GM12874 (cell line): ENCODE results near the gene FUT7.

Source experiments
- TF ChIP-seq, protein P1 (sequence below): IDR thresholded peaks from 2 replicates; pipeline ENCODE4 v1.5.1; 2011; ENCODE audit warnings: low read depth, mild to moderate bottlenecking, control low read depth, low read length, moderate library complexity; ENCODE audit not compliant: insufficient read depth

FUT7 gene

GRCh38 chr9:136995772-136996311, 36.0 kb downstream of the FUT7 start:
- TF ChIP-seq, protein P1, sequence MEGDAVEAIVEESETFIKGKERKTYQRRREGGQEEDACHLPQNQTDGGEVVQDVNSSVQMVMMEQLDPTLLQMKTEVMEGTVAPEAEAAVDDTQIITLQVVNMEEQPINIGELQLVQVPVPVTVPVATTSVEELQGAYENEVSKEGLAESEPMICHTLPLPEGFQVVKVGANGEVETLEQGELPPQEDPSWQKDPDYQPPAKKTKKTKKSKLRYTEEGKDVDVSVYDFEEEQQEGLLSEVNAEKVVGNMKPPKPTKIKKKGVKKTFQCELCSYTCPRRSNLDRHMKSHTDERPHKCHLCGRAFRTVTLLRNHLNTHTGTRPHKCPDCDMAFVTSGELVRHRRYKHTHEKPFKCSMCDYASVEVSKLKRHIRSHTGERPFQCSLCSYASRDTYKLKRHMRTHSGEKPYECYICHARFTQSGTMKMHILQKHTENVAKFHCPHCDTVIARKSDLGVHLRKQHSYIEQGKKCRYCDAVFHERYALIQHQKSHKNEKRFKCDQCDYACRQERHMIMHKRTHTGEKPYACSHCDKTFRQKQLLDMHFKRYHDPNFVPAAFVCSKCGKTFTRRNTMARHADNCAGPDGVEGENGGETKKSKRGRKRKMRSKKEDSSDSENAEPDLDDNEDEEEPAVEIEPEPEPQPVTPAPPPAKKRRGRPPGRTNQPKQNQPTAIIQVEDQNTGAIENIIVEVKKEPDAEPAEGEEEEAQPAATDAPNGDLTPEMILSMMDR: no peak

- TF ChIP-seq, protein P1: no peak
Observed at GRCh38 chr9:136995362-136995761, 36.5 kb downstream of the FUT7 start.

DNA sequence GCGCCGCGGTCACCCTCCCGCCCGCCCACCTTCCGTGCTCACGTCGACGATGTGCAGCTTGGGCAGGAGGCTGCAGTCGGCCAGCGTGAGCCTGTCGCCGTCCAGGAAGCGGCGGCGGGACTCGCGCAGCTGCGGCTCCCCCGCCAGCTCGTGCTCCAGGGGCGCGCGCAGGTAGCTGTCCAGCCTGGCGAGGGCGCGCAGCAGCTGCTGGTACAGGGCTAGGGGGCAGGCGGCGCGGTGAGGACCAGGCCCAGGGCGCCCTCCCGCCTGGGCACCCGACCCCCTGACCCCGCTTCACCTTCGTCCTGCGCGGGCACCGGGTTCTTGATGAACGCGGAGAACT, 37.0 kb downstream of the FUT7 start:
- TF ChIP-seq, protein P1: no peak

DNA sequence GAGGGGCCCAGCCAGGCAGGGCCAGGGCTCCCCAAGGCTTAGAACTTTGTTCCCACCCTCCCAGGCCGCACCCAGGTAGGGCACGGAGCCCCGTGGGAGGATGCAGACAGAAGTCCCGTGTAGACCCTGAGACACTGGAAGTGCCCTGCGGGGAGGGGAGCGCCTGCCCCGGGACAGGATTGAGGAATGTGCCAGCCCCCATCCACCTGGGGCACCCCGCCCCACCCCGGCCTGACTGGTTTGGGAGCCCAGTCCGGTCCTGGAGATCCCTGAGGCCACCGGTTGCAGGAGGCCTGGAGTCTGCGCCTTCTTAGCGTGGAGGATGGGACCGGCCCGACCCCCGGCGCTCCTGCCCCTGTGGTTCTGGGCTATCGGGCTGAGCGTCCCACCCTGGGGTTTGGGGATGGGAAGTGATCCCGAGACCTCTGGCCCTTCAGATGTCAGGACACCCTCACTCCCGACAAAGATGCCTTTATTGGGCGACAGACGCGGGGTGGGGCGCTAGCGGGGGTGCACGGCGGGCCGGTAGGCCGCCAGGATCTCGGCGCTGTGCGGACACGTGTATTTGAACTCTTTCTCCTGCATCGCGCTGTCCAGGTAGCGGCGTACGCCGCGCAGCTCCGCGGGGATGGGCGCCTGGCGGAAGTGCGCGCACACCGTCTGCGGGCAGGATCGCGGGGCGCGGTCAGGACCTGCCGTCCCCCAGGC, 37.6 kb downstream of the FUT7 start:
- TF ChIP-seq, protein P1: no peak

DNA sequence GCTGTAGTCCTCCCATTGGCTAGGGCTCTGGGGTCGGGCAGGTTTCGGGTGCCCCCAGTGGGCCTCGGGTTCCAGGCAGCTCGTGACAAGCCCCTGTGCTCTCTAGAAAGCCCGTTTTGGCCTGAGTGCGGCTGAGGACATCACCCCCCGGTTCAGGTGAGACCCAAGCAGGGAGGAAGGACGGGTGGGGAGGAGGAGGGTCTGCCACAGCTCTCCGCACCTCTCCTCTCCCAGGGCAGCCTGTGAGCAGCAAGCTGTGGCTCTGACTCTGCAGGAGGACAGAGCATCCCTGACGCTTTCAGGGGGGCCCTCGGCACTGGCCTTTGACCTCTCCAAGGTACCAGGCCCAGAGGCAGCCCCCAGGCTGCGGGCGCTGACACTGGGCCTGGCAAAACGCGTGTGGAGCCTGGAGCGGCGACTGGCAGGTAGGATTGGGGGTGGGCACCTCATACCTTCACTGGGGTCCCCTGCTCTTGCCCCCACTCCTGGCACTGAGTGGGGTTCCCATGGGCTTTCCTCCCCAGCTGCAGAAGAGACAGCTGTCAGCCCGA, 39.0 kb downstream of the FUT7 start:
- TF ChIP-seq, protein P1: no peak

DNA sequence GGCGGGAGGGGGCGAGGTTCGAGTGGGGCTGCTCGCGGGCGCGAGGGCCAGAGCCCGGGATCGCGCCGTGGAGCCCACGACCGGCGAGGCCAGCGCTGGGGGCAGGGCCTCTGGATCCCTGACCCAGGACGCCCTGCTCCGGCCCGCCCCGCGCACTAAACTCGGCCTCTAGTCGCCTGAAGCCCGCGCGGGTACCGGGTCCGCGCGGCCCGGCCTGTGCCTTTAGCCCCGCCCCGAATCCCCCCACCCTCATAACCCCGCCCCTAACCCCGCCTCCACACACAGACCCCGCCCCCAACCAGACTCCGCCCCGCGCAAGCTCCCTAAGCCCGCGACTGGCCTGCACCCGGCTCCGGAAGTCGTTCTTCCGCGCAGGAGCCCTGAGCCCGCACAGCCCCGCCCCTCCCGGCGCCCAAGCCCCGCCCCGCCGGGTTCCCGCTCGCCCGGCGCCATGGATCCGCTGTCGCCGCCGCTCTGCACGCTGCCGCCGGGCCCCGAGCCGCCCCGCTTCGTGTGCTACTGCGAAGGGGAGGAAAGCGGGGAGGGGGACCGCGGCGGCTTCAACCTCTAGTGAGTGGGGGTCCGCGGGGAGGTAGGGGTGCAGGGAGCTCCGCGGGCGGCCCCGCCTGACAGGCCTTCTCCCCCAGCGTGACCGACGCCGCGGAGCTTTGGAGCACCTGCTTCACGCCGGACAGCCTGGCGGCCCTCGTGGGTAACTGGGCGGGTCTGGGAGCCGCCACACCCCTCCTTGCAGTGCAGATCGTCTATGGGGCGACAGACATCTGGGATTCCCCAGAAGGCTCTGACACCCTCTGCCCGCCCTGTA, 39.7 kb downstream of the FUT7 start, which contains the start of gene PAXX:
Gene PAXX (plus strand): TSS at position 430 of the 826 bp plus-strand sequence. CDS start 22 bp downstream, at position 452.
- TF ChIP-seq, protein P1: no peak
